ENCODE results near the gene C20orf141. TPM values are rescaled to one million over a fixed set of nuclear protein-coding genes. Genes with fewer than 3 reads are reported as not detected.

C20orf141 gene
- total and polyA plus RNA-seq, 7 experiments from 2014 or later, result not detected

GRCh38 chr20:2812189-2812588 is 2.6 kb upstream of the C20orf141 start:
- Mint-ChIP-seq H3K4me1 (peaks cover 0 to 6% (median 0%) of the 10 kb centered on the region in 7 donors), H3K27ac (no peak overlapping the region), H3K27me3 (peaks cover 32 to 59% (median 37%) of the 10 kb centered on the region in 5 donors), H3K36me3 (peaks cover 0 to 12% (median 7%) of the 10 kb centered on the region in 5 donors), H3K4me3 (no peak overlapping the region), H3K9me3 (peaks cover 4 to 18% (median 14%) of the 10 kb centered on the region in 11 donors)
- intact Hi-C loops (cut with micrococcal nuclease), result no loop called here
- Histone ChIP-seq H3K27ac (ENCODE audit: low read depth, low read length) (no peak overlapping the region), H3K9me3 (ENCODE audit: control insufficient read depth in 2 of 3, low read length in 3 of 3) (peaks cover 0 to 3% (median 0%) of the 10 kb centered on the region in 3 experiments), H3K27me3 (ENCODE audit: control insufficient read depth in 2 of 2, insufficient read depth in 2 of 2, low read length in 2 of 2) (no peaks in the 10 kb centered on the region), H3K36me3 (ENCODE audit: control insufficient read depth in 2 of 3, insufficient read depth in 3 of 3, low read length in 3 of 3) (no peaks in the 10 kb centered on the region), H3K4me1 (ENCODE audit: control insufficient read depth in 2 of 2, insufficient read depth in 2 of 2, low read length in 2 of 2) (no peaks in the 10 kb centered on the region), H3K4me3 (ENCODE audit: low read length) (no peak overlapping the region)
- ATAC-seq, result no peak
- no peak for DNase-seq
- CTCF ChIA-PET, result interaction anchor here (0.6 kb wide), 1 partner anchor 118 kb away, joined by 3 read pairs; no protein-coding TSS in a partner anchor
- POLR2A ChIA-PET, result interaction anchor here (0.6 kb wide), 1 partner anchor 24 kb away, joined by 3 read pairs; no protein-coding TSS in a partner anchor

DNA sequence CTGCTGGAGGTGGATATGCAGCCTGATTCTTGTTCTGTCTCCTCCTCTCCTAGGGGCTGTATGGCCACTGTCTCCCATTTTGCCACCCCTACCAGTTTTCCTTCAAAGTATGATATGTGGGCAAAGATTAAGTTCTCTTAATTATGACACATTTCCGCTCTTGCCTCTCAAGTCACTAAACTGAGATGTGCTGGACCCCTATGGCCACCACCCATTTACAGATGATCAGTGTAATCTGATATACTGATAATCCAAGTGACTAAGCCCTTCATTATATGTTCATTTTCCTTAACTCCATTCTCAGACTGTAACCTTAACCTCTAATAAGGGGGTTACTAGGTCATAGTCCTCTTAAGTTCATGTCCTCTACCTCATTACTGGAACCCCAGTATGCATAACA is 711 bp upstream of the C20orf141 start:
- H3K36me3 ChIP-seq (ENCODE audit: control insufficient read depth in 2 of 3, insufficient read depth in 3 of 3, low read length in 3 of 3), result no peaks in the 10 kb centered on the region
- POLR2A ChIA-PET, result no interaction called here
- H3K9me3 ChIP-seq (ENCODE audit: control insufficient read depth in 2 of 3, low read length in 3 of 3), result peaks cover 0 to 3% (median 0%) of the 10 kb centered on the region in 3 experiments
- no peaks in the 10 kb centered on the region for H3K4me1 ChIP-seq (ENCODE audit: control insufficient read depth in 2 of 2, insufficient read depth in 2 of 2, low read length in 2 of 2)
- peaks cover 0 to 12% (median 7%) of the 10 kb centered on the region in 5 donors for H3K36me3 Mint-ChIP-seq
- H3K27me3 ChIP-seq (ENCODE audit: control insufficient read depth in 2 of 2, insufficient read depth in 2 of 2, low read length in 2 of 2), result no peaks in the 10 kb centered on the region
- no peak for ATAC-seq
- intact Hi-C loops (cut with micrococcal nuclease), result no loop called here
- peaks cover 23 to 64% (median 28%) of the 10 kb centered on the region in 5 donors for H3K27me3 Mint-ChIP-seq
- DNase-seq, result no peak
- CTCF ChIA-PET, result no interaction called here
- no peak overlapping the region for H3K4me3 Mint-ChIP-seq
- H3K9me3 Mint-ChIP-seq, result peaks cover 4 to 18% (median 12%) of the 10 kb centered on the region in 11 donors
- peaks cover 0 to 6% (median 0%) of the 10 kb centered on the region in 7 donors for H3K4me1 Mint-ChIP-seq
- H3K27ac Mint-ChIP-seq, result no peak overlapping the region
- H3K27ac ChIP-seq (ENCODE audit: low read depth, low read length), result no peak overlapping the region
- no peak overlapping the region for H3K4me3 ChIP-seq (ENCODE audit: low read length)

GRCh38 chr20:2815242-2815900 is 584 bp downstream of the C20orf141 start:
- CTCF ChIA-PET, result no interaction called here
- H3K27ac Mint-ChIP-seq, result no peak overlapping the region

GRCh38 chr20:2816030-2816582 is 1.3 kb downstream of the C20orf141 start, which contains the start of gene TMEM239:
Gene TMEM239 (plus strand): TSS chr20:2816364. CDS start chr20:2816555, 191 bp downstream.
- Mint-ChIP-seq H3K36me3 (peaks cover 0 to 12% (median 7%) of the 10 kb centered on the region in 5 donors), H3K4me1 (peaks cover 5 to 14% (median 9%) of the 10 kb centered on the region in 7 donors), H3K4me3 (no peak within 1 kb of the TSS), H3K27me3 (peaks cover 29 to 71% (median 31%) of the 10 kb centered on the region in 5 donors), H3K27ac (no peak within 1 kb of the TSS), H3K9me3 (peaks cover 4 to 18% (median 12%) of the 10 kb centered on the region in 11 donors)
- intact Hi-C loops (cut with micrococcal nuclease), result no loop called here
- Histone ChIP-seq H3K9me3 (ENCODE audit: control insufficient read depth in 2 of 3, low read length in 3 of 3) (peaks cover 0 to 3% (median 0%) of the 10 kb centered on the region in 3 experiments), H3K4me1 (ENCODE audit: control insufficient read depth in 2 of 2, insufficient read depth in 2 of 2, low read length in 2 of 2) (no peaks in the 10 kb centered on the region), H3K36me3 (ENCODE audit: control insufficient read depth in 2 of 3, insufficient read depth in 3 of 3, low read length in 3 of 3) (no peaks in the 10 kb centered on the region), H3K27me3 (ENCODE audit: control insufficient read depth in 2 of 2, insufficient read depth in 2 of 2, low read length in 2 of 2) (no peaks in the 10 kb centered on the region), H3K4me3 (ENCODE audit: low read length) (no peak within 1 kb of the TSS), H3K27ac (ENCODE audit: low read depth, low read length) (no peak within 1 kb of the TSS)
- CTCF ChIA-PET, result no interaction called here
- ATAC-seq (no peak), DNase-seq (no peak)
- POLR2A ChIA-PET, result no interaction called here

More at GRCh38 chr20:2815242-2815900, 584 bp downstream of the C20orf141 start:
- intact Hi-C loops (cut with micrococcal nuclease), result no loop called here
- no peak overlapping the region for H3K4me3 Mint-ChIP-seq
- H3K27ac ChIP-seq (ENCODE audit: low read depth, low read length), result no peak overlapping the region
- POLR2A ChIA-PET, result no interaction called here
- no peak overlapping the region for H3K4me3 ChIP-seq (ENCODE audit: low read length)
- peaks cover 0 to 3% (median 0%) of the 10 kb centered on the region in 3 experiments for H3K9me3 ChIP-seq (ENCODE audit: control insufficient read depth in 2 of 3, low read length in 3 of 3)
- DNase-seq, result no peak
- no peak for ATAC-seq
- H3K4me1 Mint-ChIP-seq, result peaks cover 5 to 11% (median 8%) of the 10 kb centered on the region in 7 donors
- H3K9me3 Mint-ChIP-seq, result peaks cover 4 to 18% (median 12%) of the 10 kb centered on the region in 11 donors
- H3K27me3 ChIP-seq (ENCODE audit: control insufficient read depth in 2 of 2, insufficient read depth in 2 of 2, low read length in 2 of 2), result no peaks in the 10 kb centered on the region
- H3K27me3 Mint-ChIP-seq, result peaks cover 29 to 71% (median 32%) of the 10 kb centered on the region in 5 donors
- H3K36me3 ChIP-seq (ENCODE audit: control insufficient read depth in 2 of 3, insufficient read depth in 3 of 3, low read length in 3 of 3), result no peaks in the 10 kb centered on the region
- no peaks in the 10 kb centered on the region for H3K4me1 ChIP-seq (ENCODE audit: control insufficient read depth in 2 of 2, insufficient read depth in 2 of 2, low read length in 2 of 2)
- peaks cover 0 to 12% (median 7%) of the 10 kb centered on the region in 5 donors for H3K36me3 Mint-ChIP-seq

GRCh38 chr20:2816583-2817340 is 2.0 kb downstream of the C20orf141 start:
- DNase-seq (peak in 1 of 9 donors; percentile 23), ATAC-seq (peak; percentile 27)
- H3K4me1 Mint-ChIP-seq, result peaks cover 9 to 19% (median 12%) of the 10 kb centered on the region in 7 donors
- intact Hi-C loops (cut with micrococcal nuclease), result no loop called here
- H3K36me3 Mint-ChIP-seq, result peaks cover 0 to 12% (median 7%) of the 10 kb centered on the region in 5 donors
- Histone ChIP-seq H3K27ac (ENCODE audit: low read depth, low read length) (no peak overlapping the region), H3K4me3 (ENCODE audit: low read length) (no peak overlapping the region), H3K36me3 (ENCODE audit: control insufficient read depth in 2 of 3, insufficient read depth in 3 of 3, low read length in 3 of 3) (no peaks in the 10 kb centered on the region), H3K4me1 (ENCODE audit: control insufficient read depth in 2 of 2, insufficient read depth in 2 of 2, low read length in 2 of 2) (peaks cover 4% of the 10 kb centered on the region in 2 donors), H3K9me3 (ENCODE audit: control insufficient read depth in 2 of 3, low read length in 3 of 3) (peaks cover 0 to 3% (median 0%) of the 10 kb centered on the region in 3 experiments), H3K27me3 (ENCODE audit: control insufficient read depth in 2 of 2, insufficient read depth in 2 of 2, low read length in 2 of 2) (no peaks in the 10 kb centered on the region)
- ChIA-PET POLR2A (no interaction called here), CTCF (no interaction called here)
- H3K27me3 Mint-ChIP-seq, result peaks cover 23 to 69% (median 29%) of the 10 kb centered on the region in 5 donors
- no peak overlapping the region for H3K4me3 Mint-ChIP-seq
- H3K27ac Mint-ChIP-seq, result no peak overlapping the region
- H3K9me3 Mint-ChIP-seq, result peaks cover 4 to 16% (median 10%) of the 10 kb centered on the region in 11 donors

DNA sequence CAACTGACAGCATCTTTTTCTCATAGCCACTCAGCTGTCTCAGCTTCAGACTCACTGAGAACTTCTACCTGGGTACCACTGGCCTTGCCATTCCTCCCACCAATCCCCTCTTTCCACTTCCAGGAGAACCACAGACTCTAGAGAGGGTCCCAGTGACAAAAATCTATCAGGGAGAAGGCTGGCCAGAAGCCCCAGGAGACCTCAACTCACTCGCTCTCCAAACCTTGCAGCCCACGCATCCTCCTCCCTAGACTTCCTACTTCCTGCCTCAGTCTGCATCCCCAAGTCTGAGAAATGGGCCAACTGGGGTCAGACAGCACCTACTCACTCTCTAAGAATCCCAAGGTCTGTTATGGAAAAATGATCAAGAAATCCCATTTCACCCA is 2.5 kb downstream of the C20orf141 start:
- H3K4me3 Mint-ChIP-seq, result no peak overlapping the region
- H3K27me3 Mint-ChIP-seq, result peaks cover 17 to 67% (median 26%) of the 10 kb centered on the region in 5 donors
- H3K27ac ChIP-seq (ENCODE audit: low read depth, low read length), result no peak overlapping the region
- DNase-seq (no peak), ATAC-seq (no peak)
- ChIA-PET CTCF (no interaction called here), POLR2A (no interaction called here)
- H3K36me3 Mint-ChIP-seq, result peaks cover 0 to 7% (median 4%) of the 10 kb centered on the region in 5 donors
- peaks cover 15 to 24% (median 17%) of the 10 kb centered on the region in 7 donors for H3K4me1 Mint-ChIP-seq
- H3K9me3 Mint-ChIP-seq, result peaks cover 0 to 11% (median 6%) of the 10 kb centered on the region in 11 donors
- intact Hi-C loops (cut with micrococcal nuclease), result no loop called here
- H3K27me3 ChIP-seq (ENCODE audit: control insufficient read depth in 2 of 2, insufficient read depth in 2 of 2, low read length in 2 of 2), result no peaks in the 10 kb centered on the region
- no peak overlapping the region for H3K4me3 ChIP-seq (ENCODE audit: low read length)
- H3K27ac Mint-ChIP-seq, result no peak overlapping the region
- no peaks in the 10 kb centered on the region for H3K36me3 ChIP-seq (ENCODE audit: control insufficient read depth in 2 of 3, insufficient read depth in 3 of 3, low read length in 3 of 3)
- H3K9me3 ChIP-seq (ENCODE audit: control insufficient read depth in 2 of 3, low read length in 3 of 3), result no peaks in the 10 kb centered on the region
- peaks cover 4 to 5% of the 10 kb centered on the region in 2 donors for H3K4me1 ChIP-seq (ENCODE audit: control insufficient read depth in 2 of 2, insufficient read depth in 2 of 2, low read length in 2 of 2)
